Hepatocyte (in vitro differentiated cells): Measurements from ENCODE around the gene CKS1B. TPM values are rescaled to one million over a fixed set of nuclear protein-coding genes. Genes with fewer than 3 reads are reported as not detected.
A peak's percentile ranks its signal among the peaks of the same experiment; 100 is the strongest.

Experiments
- DNase-seq: peaks from one replicate; pipeline ENCODE4 v3.0.0-alpha.2; 2016; ENCODE audit warnings: low spot score
- H2AFZ ChIP-seq: fragments of 200-600 bp; sonication (generic); 2 replicates; pipeline ENCODE4 v1.6.0; 2016; ENCODE audit warnings: antibody characterized with exemption, mild to moderate bottlenecking
- H3K27ac ChIP-seq: fragments of 200-600 bp; sonication (generic); 2 replicates; pipeline ENCODE4 v1.5.1; 2016; ENCODE audit warnings: mild to moderate bottlenecking
- H3K27me3 ChIP-seq: fragments of 200-600 bp; sonication (generic); 2 replicates; pipeline ENCODE4 v1.6.1; 2016
- H3K36me3 ChIP-seq: fragments of 200-600 bp; sonication (generic); replicated peaks from 2 replicates; pipeline ENCODE4 v1.5.1; 2016; ENCODE audit warnings: low read depth; ENCODE audit not compliant: insufficient read depth
- H3K4me1 ChIP-seq: fragments of 200-600 bp; sonication (generic); 2 replicates; pipeline ENCODE4 v1.5.1; 2016; ENCODE audit warnings: mild to moderate bottlenecking, moderate library complexity; ENCODE audit not compliant: insufficient read depth
- H3K4me2 ChIP-seq: fragments of 200-600 bp; sonication (generic); 2 replicates; pipeline ENCODE4 v1.6.0; 2016
- H3K4me3 ChIP-seq: fragments of 200-600 bp; sonication (generic); 2 replicates; pipeline ENCODE4 v1.5.1; 2016; ENCODE audit warnings: mild to moderate bottlenecking
- H3K79me2 ChIP-seq: fragments of 200-600 bp; sonication (generic); 2 replicates; pipeline ENCODE4 v1.6.0; 2017; ENCODE audit warnings: mild to moderate bottlenecking
- H3K9me2 ChIP-seq: fragments of 200-600 bp; sonication (generic); replicated peaks from 2 replicates; pipeline ENCODE4 v1.6.0; 2017; ENCODE audit warnings: mild to moderate bottlenecking; ENCODE audit not compliant: insufficient read depth
- H3K9me3 ChIP-seq: fragments of 200-600 bp; sonication (generic); 2 replicates; pipeline ENCODE4 v1.5.1; 2016; ENCODE audit warnings: low read depth, mild to moderate bottlenecking
- H4K20me1 ChIP-seq: fragments of 200-600 bp; sonication (generic); 2 replicates; pipeline ENCODE4 v1.6.0; 2016; ENCODE audit warnings: mild to moderate bottlenecking; ENCODE audit not compliant: insufficient read depth, poor library complexity, severe bottlenecking
- EZH2 ChIP-seq: fragments of 200-600 bp; sonication (generic); IDR thresholded peaks from 2 replicates; pipeline ENCODE4 v1.6.1; 2016; ENCODE audit warnings: antibody characterized with exemption, mild to moderate bottlenecking, borderline replicate concordance
- EZH2phosphoT487 ChIP-seq: fragments of 200-600 bp; sonication (generic); IDR thresholded peaks from one replicate; pipeline ENCODE4 v1.6.1; 2018; ENCODE audit warnings: antibody characterized with exemption, mild to moderate bottlenecking, low read depth, moderate library complexity; ENCODE audit not compliant: unreplicated experiment, severe bottlenecking
- WGBS: methylation state at CpG from one replicate; pipeline ENCODE4 v1.1.6; 2016; ENCODE audit warnings: low lambda C conversion rate; ENCODE audit errors: missing lambda C conversion rate; 5-methylcytosine and 5-hydroxymethylcytosine counted together
- polyA plus RNA-seq: library from polyadenylated mRNA; unstranded; fragments of >200 nt; fragmentation: Nextera tagmentation; extraction: Ambion mirVana; gene quantifications from 2 replicates; pipeline ENCODE4 v1.2.1, GENCODE V29; 2016
- total RNA-seq: library from RNA; depleted of rRNA; stranded (reverse); fragments of >200 nt; gene quantifications from 2 replicates; pipeline ENCODE4 v1.2.3, GENCODE V29; 2014
- TF ChIP-seq, protein P1 (sequence below): fragments of 200-600 bp; sonication (generic); IDR thresholded peaks from 2 replicates; pipeline ENCODE4 v1.5.1; 2016; ENCODE audit warnings: antibody characterized with exemption, mild to moderate bottlenecking; ENCODE audit not compliant: poor library complexity

Gene CKS1B
- 40.4 and 41.5 TPM in 2 replicates for total RNA-seq
- 91.3 and 102 TPM in 2 replicates for polyA plus RNA-seq

DNA sequence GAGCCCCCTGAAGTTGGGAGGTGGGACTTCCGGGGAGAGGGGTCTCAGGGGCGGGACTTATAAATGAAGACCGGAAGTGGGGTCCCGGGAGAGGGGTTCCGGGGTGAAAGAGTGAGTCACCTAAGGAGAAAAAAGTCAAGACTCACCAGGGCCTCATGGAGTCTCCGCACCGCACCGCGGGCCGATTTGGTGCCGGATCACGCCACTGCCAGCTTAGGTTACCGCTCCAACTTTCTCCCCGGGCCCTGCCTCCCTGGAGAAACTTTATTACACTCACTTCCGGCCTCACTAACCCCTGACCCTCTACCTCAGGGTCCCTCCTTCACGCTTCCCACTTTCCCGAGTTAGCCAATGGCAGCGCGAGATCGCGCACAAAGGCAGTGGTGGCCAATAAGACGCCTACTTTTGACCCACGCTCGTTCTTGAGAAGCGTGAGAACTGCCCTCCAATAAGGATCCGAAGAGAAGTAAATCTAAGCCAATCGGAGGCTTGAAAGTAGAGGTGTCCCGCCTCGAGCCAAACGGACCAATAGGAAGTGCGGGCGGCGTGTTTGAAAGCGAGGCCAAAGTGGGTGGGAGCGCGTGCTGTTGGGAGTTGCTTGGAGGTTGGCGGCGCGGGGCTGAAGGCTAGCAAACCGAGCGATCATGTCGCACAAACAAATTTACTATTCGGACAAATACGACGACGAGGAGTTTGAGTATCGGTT, at the start of gene CKS1B:
TSS of gene CKS1B (plus strand) at position 580 of the 706 bp plus-strand sequence. CDS start at position 645, 65 bp downstream.
- peak within 1 kb of the TSS; percentile 87 for H3K4me2 ChIP-seq
- peak within 1 kb of the TSS; percentile 96 for H3K27ac ChIP-seq
- peak within 1 kb of the TSS; percentile 7 for H2AFZ ChIP-seq
- TF ChIP-seq, protein P1, sequence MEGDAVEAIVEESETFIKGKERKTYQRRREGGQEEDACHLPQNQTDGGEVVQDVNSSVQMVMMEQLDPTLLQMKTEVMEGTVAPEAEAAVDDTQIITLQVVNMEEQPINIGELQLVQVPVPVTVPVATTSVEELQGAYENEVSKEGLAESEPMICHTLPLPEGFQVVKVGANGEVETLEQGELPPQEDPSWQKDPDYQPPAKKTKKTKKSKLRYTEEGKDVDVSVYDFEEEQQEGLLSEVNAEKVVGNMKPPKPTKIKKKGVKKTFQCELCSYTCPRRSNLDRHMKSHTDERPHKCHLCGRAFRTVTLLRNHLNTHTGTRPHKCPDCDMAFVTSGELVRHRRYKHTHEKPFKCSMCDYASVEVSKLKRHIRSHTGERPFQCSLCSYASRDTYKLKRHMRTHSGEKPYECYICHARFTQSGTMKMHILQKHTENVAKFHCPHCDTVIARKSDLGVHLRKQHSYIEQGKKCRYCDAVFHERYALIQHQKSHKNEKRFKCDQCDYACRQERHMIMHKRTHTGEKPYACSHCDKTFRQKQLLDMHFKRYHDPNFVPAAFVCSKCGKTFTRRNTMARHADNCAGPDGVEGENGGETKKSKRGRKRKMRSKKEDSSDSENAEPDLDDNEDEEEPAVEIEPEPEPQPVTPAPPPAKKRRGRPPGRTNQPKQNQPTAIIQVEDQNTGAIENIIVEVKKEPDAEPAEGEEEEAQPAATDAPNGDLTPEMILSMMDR, result no peak
- TF ChIP-seq EZH2phosphoT487, result no peak
- no peak for TF ChIP-seq EZH2
- H3K4me1 ChIP-seq, result peaks cover 29% of the 10 kb centered on the region
- no peaks in the 10 kb centered on the region for H3K27me3 ChIP-seq
- H3K9me3 ChIP-seq, result no peaks in the 10 kb centered on the region
- no peaks in the 10 kb centered on the region for H3K9me2 ChIP-seq
- H3K4me3 ChIP-seq, result peak within 1 kb of the TSS; percentile 44
- H3K79me2 ChIP-seq, result peaks cover 52% of the 10 kb centered on the region
- peak; percentile 99 for DNase-seq
- WGBS, result under 1% methylated on average over 42 of the region's 47 CpGs
- H4K20me1 ChIP-seq, result no peaks in the 10 kb centered on the region
- H3K36me3 ChIP-seq, result no peaks in the 10 kb centered on the region

DNA sequence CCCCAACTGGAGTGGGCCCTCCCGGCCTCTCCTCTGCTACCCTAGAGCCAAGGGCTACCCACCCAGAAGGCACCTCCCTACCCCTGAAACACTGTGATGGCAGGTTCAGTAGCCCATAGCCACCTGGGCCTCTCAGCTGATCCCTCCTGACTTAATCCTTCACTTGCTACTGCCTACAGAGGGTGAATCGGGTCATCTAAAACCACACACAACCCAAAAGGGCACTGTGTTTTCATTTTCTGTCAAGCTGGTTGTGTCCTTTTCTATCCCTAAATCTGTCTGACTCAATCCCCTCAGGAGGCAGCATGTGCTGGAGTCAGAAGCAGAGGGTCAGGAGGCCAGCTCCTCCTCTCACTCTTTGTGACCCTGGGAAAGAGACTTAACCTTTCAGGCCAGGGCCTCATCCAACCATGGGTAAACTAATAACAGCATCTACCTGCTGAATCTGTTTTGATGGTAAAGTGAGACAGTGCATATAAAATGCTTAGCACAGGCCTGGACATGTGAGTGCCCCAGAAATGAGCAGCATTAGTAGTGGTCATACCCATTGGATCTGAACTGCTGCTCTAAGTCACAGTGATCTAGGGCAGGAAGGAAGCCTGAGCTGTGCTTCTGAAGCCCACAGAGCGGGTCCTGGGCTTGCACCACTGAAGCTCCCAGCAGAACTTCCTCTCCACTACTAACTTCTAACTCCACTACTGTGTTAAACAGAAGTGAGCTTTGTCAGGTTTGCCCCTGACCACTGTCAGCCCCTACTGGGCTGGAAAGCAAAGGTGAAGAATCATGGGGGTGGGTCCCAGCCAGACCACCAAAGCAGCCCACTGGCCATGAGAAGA, 48.9 kb upstream of the CKS1B start:
- Histone ChIP-seq H3K27me3 (no peaks in the 10 kb centered on the region), H3K79me2 (no peaks in the 10 kb centered on the region), H3K9me3 (no peaks in the 10 kb centered on the region), H3K9me2 (no peaks in the 10 kb centered on the region), H3K27ac (no peak overlapping the region), H2AFZ (no peak overlapping the region), H3K36me3 (no peaks in the 10 kb centered on the region), H3K4me2 (no peak overlapping the region), H3K4me3 (no peak overlapping the region), H4K20me1 (no peaks in the 10 kb centered on the region), H3K4me1 (no peaks in the 10 kb centered on the region)
- no peak for DNase-seq
- 100% methylated on average over 3 of the region's 3 CpGs for WGBS
- no peak for TF ChIP-seq EZH2phosphoT487
- TF ChIP-seq, protein P1, result no peak
- no peak for TF ChIP-seq EZH2

DNA sequence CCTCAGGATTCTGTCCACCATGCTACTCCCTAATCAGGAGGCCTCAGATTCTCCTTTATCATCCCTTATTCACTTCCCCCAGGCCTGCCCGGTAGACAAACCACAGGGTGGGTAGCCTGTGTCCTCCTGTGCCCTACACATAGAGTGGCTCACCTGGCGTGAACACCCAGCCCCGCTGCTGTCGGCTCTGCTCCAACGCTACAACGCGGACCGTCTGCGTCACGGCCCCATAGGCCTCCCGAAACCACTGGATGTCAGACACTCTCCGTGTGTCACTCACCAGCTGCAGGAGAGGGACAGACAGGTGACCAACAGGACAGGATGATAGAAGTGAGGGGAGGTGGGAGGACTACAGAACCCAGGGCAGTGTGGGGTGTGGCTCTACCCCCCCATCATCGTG, 48.3 kb upstream of the CKS1B start:
- Histone ChIP-seq H3K36me3 (no peaks in the 10 kb centered on the region), H4K20me1 (no peaks in the 10 kb centered on the region), H2AFZ (no peak overlapping the region), H3K9me3 (no peaks in the 10 kb centered on the region), H3K27ac (no peak overlapping the region), H3K79me2 (no peaks in the 10 kb centered on the region), H3K4me1 (no peaks in the 10 kb centered on the region), H3K4me2 (no peak overlapping the region), H3K27me3 (no peaks in the 10 kb centered on the region), H3K4me3 (no peak overlapping the region), H3K9me2 (no peaks in the 10 kb centered on the region)
- 97% methylated on average over 13 of the region's 13 CpGs for WGBS
- TF ChIP-seq EZH2, result no peak
- no peak for TF ChIP-seq EZH2phosphoT487
- TF ChIP-seq, protein P1, result no peak
- no peak for DNase-seq
